Kidney (tissue), 14 donors: ENCODE measurements around the gene SELENOH. TPM values are rescaled to one million over a fixed set of nuclear protein-coding genes. Genes with fewer than 3 reads are reported as not detected.

ENCODE experiments used
- DNase-seq, 5 donors: peaks; one replicate each; pipeline ENCODE4 v3.0.0-alpha.2; 2013 to 2020
- FAIRE-seq: peaks from 2 replicates; lab custom pipeline; 2012; peaks lifted over from hg19 to GRCh38; lab: Jason Lieb, UNC
- H3K27ac ChIP-seq, 2 donors: one replicate each; pipeline ENCODE4 v1.7.0; 2013; ENCODE audit warnings: low read depth in 2 of 2, low read length in 2 of 2, inconsistent platforms in 1 of 2
- H3K27me3 ChIP-seq: one replicate; pipeline ENCODE4 v1.7.1; 2013; ENCODE audit warnings: low read length, inconsistent platforms; ENCODE audit not compliant: control insufficient read depth, insufficient read depth
- H3K36me3 ChIP-seq, 3 donors: one replicate each; pipeline versions ENCODE4 v1.7.0 to v1.7.1; 2013; ENCODE audit warnings: low read length in 3 of 3, control low read depth in 1 of 3, inconsistent platforms in 1 of 3; ENCODE audit not compliant: insufficient read depth in 3 of 3, control insufficient read depth in 2 of 3
- H3K4me1 ChIP-seq, 3 donors: one replicate each; pipeline versions ENCODE4 v1.7.0 to v1.7.1; 2013; ENCODE audit warnings: low read length in 3 of 3, inconsistent platforms in 1 of 3, low read depth in 1 of 3; ENCODE audit not compliant: control insufficient read depth in 2 of 3, insufficient read depth in 2 of 3
- H3K4me3 ChIP-seq, 3 donors: one replicate each; pipeline versions ENCODE4 v1.7.0 to v1.8.1; 2013; ENCODE audit warnings: low read length in 3 of 3, control low read depth in 1 of 3, inconsistent platforms in 1 of 3
- H3K9ac ChIP-seq, 3 donors: one replicate each; pipeline versions ENCODE4 v1.7.0 to v1.7.1; 2013; ENCODE audit warnings: low read length in 3 of 3, control low read depth in 1 of 3, inconsistent platforms in 1 of 3
- H3K9me3 ChIP-seq, 3 donors: one replicate each; pipeline versions ENCODE4 v1.7.0 to v1.7.1; 2013; ENCODE audit warnings: low read length in 3 of 3, control low read depth in 1 of 3, inconsistent platforms in 1 of 3; ENCODE audit not compliant: control insufficient read depth in 2 of 3, insufficient read depth in 1 of 3
- CTCF ChIP-seq: IDR thresholded peaks from 3 replicates; pipeline ENCODE4 v1.5.1; 2012; ENCODE audit warnings: mild to moderate bottlenecking, moderate library complexity, borderline replicate concordance; ENCODE audit not compliant: insufficient read depth; ENCODE audit errors: extremely low read depth
- intact Hi-C: fragments of 100-400 bp; cut with DNase I; formaldehyde crosslinking; loops from one replicate; pipeline ENCODE4 v1.11.1; 2022
- polyA plus RNA-seq: library from polyadenylated mRNA; stranded (reverse); fragments of 350-450 nt; fragmentation: Illumina TruSeq; extraction: RNeasy Lipid Tissue Mini Kit (QIAGEN cat#74804); gene quantifications from one replicate; pipeline ENCODE4 v1.2.3, GENCODE V29; 2014; ENCODE audit warnings: low read depth, low replicate concordance; ENCODE audit not compliant: insufficient read depth
- total RNA-seq: library from RNA; stranded (reverse); fragmentation: NEBNext Ultra II Directional; extraction: Animal tissue kit (Norgen Biotek cat#: 25700); gene quantifications from one replicate; pipeline ENCODE4 v1.2.1, GENCODE V29; 2021
- donor health status: control.
- donor health status: control.
- donor health status: control.
- donor health status: control.
- donor health status: control.
- donor health status: DM: yes; HTN: yes; CAD: no.
- donor health status: Normal renal cell carcinoma (clear cell type).

SELENOH gene
- total and polyA plus RNA-seq, 2 donors from 2014 or later, result 115 to 159 TPM

DNA sequence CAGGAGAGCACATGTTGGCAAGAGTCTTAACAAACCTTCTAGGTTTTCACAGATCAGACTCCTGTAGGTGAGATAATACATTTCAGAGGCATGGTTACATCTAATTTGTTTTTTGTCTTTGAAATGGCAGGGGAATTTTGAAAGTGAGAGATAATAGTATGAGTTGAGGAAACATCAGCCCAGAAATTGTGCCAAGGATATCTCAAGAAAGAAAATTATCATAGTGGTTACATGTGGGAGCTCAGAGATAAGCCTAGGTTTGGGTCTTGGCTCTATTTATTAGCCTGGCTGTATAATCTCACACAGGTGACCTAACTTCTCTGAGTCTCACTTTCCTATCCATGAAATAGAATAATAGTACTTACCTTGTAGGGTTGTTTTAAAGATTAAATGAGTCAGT is 9.9 kb downstream of the SELENOH start:
- DNase-seq (no peak), FAIRE-seq (no peak)
- Histone ChIP-seq H3K4me3 (no peak overlapping the region), H3K36me3 (no peaks in the 10 kb centered on the region), H3K9me3 (no peaks in the 10 kb centered on the region), H3K9ac (no peak overlapping the region), H3K4me1 (peaks cover 0 to 3% (median 0%) of the 10 kb centered on the region in 3 donors), H3K27me3 (no peaks in the 10 kb centered on the region), H3K27ac (no peak overlapping the region)
- intact Hi-C loops, result no loop called here
- no peak for TF ChIP-seq CTCF

DNA sequence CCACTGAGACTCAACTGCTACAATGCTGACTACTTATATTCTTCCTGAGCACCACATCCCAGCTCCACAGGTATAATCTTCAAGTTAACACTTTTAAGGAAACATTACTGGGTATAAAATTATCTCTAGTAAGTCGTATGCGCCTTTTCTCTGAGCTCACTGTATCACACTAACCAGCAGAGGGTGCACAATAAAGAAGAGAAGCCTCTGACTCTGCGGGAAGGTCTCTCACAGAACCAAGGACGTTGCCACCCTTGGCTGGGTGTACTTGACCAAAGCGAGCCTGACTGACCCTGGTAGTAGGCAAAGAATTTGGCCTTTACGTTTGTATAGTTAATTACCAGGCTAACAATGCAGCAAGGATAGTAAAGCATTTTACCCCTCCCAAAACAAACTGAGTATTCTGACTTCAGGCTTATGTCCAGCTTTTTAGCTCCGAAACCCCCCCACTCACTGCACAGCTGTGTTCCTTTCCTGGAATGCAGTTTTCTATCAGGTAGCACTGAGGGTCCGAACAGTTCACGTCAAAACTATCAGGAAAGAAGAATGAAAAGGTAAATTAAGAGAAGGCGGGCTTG is 10.5 kb downstream of the SELENOH start, which contains the start of gene BTBD18:
Gene BTBD18, minus strand, starts transcription at position 144 of the 578 bp plus-strand sequence. CDS start 631 bp downstream, outside the sequence.
- no peaks in the 10 kb centered on the region for H3K36me3 ChIP-seq
- FAIRE-seq, result no peak
- H3K9ac ChIP-seq, result no peak within 1 kb of the TSS
- H3K27ac ChIP-seq, result no peak within 1 kb of the TSS
- intact Hi-C loops, result no loop called here
- no peak within 1 kb of the TSS for H3K4me3 ChIP-seq
- H3K9me3 ChIP-seq, result no peaks in the 10 kb centered on the region
- DNase-seq, result peak in 2 of 5 donors; percentile 41 to 71
- peaks cover 0 to under 1% (median 0%) of the 10 kb centered on the region in 3 donors for H3K4me1 ChIP-seq
- TF ChIP-seq CTCF, result peak; percentile 70
- no peaks in the 10 kb centered on the region for H3K27me3 ChIP-seq

GRCh38 chr11:57752954-57753353 is 11.7 kb downstream of the SELENOH start:
- no peak for TF ChIP-seq CTCF

More at GRCh38 chr11:57752954-57753353, 11.7 kb downstream of the SELENOH start:
- Histone ChIP-seq H3K9ac (no peak overlapping the region), H3K4me1 (no peaks in the 10 kb centered on the region), H3K4me3 (no peak overlapping the region), H3K9me3 (no peaks in the 10 kb centered on the region), H3K27me3 (no peaks in the 10 kb centered on the region), H3K36me3 (no peaks in the 10 kb centered on the region), H3K27ac (no peak overlapping the region)
- no peak for DNase-seq
- intact Hi-C loops, result no loop called here
- FAIRE-seq, result no peak
